ENCODE results near the gene HSD11B2. TPM values are rescaled to one million over a fixed set of nuclear protein-coding genes. Genes with fewer than 3 reads are reported as not detected.

Gene HSD11B2
- total and polyA plus RNA-seq, 4 donors, result 2.6 to 39.8 (median 6.7) TPM

DNA sequence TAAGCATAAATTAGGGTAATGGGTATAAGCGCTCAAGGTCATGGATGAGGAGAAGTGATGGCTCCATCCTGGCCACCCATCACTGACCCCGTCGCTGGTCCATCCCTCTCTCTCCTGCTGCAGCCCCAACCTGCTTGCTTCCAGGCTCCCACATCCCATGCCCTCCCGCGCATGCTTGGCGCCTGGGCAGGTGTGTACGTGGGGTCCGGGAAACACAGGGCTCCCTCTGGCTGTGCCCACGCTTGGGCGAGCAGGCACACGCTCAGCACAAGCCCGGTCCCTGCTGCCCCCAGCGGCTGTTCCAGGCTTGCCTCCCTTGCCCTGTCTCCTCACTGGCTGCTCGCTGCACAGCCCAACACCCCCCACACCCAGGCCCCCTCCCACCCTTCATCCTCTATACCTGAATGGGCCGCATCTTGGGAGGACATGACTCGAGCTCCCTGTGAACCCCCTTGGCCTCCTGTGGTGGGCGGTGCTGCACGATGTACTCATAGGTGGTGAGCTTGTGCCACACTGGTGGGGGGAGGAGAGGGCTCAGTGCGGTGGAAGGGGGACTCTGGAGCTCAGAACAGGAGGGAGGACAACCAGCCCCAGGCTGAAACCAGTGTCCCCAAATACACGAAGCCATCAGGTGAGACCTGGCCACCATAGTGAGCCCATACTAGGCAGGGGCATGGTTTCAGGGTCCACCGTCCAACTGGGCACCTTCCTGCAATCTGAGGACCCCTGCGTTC is 32.9 kb upstream of the HSD11B2 start:
- DNase-seq (no peak), ATAC-seq (ENCODE audit: insufficient read depth, low FRiP score) (no peak)
- peaks cover 0 to 9% (median 4%) of the 10 kb centered on the region in 3 donors for H3K27me3 ChIP-seq (ENCODE audit: control insufficient read depth in 3 of 3, insufficient read depth in 3 of 3, low read length in 2 of 3)
- 82 to 88% methylated on average over 22 of the region's 22 CpGs for WGBS, 2 donors
- peak overlapping the region in 1 of 2 donors; percentile 5 for H3K27ac ChIP-seq (ENCODE audit: low read depth in 1 of 2, low read length in 1 of 2)
- no peak overlapping the region for H3K9ac ChIP-seq (ENCODE audit: insufficient read depth in 1 of 2, low read length in 2 of 2)
- no peak overlapping the region for H3K4me3 ChIP-seq
- no peaks in the 10 kb centered on the region for H3K9me3 ChIP-seq (ENCODE audit: control insufficient read depth in 4 of 4, insufficient read depth in 3 of 4, low read length in 3 of 4)
- TF ChIP-seq, protein P1, sequence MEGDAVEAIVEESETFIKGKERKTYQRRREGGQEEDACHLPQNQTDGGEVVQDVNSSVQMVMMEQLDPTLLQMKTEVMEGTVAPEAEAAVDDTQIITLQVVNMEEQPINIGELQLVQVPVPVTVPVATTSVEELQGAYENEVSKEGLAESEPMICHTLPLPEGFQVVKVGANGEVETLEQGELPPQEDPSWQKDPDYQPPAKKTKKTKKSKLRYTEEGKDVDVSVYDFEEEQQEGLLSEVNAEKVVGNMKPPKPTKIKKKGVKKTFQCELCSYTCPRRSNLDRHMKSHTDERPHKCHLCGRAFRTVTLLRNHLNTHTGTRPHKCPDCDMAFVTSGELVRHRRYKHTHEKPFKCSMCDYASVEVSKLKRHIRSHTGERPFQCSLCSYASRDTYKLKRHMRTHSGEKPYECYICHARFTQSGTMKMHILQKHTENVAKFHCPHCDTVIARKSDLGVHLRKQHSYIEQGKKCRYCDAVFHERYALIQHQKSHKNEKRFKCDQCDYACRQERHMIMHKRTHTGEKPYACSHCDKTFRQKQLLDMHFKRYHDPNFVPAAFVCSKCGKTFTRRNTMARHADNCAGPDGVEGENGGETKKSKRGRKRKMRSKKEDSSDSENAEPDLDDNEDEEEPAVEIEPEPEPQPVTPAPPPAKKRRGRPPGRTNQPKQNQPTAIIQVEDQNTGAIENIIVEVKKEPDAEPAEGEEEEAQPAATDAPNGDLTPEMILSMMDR (IDR thresholded peaks at IDR 0.05; ENCODE audit: control extremely low read depth, extremely low read depth), result no peak
- no peaks in the 10 kb centered on the region for H3K36me3 ChIP-seq (ENCODE audit: control insufficient read depth in 4 of 4, insufficient read depth in 4 of 4, low read length in 4 of 4)
- peaks cover 0 to 44% (median 18%) of the 10 kb centered on the region in 5 donors for H3K4me1 ChIP-seq (ENCODE audit: control insufficient read depth in 5 of 5, insufficient read depth in 5 of 5, low read length in 5 of 5)

- no peak overlapping the region for H3K9ac ChIP-seq (ENCODE audit: insufficient read depth in 1 of 2, low read length in 2 of 2)
Observed at GRCh38 chr16:67398546-67399217, 32.2 kb upstream of the HSD11B2 start.

DNA sequence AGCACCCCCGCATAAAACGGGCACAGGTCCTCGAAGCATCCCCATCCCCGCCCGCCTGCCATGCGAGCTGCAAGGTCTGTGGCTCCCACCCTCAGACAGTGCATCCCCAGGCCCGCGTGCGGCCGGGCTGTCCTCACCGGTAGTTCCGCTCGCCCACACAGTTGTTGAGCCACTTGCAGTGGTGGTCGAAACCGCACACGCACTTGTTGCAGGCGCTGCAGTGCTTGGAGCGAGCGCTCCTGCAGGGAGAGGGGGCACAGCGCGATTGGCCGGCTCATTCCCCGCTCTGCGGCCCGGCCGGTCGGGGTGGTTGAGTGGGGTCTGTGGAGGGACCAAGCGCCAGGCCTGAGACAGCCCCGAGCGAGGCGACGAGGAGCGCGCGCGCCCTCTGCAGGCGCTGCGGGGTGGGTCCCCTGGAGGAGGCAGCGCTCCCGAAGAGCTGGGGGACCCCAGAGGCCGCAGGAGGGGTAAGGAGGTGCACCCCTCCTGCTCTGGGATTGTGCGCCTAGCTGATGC is 31.6 kb upstream of the HSD11B2 start:
- TF ChIP-seq, protein P1 (IDR thresholded peaks at IDR 0.05; ENCODE audit: control extremely low read depth, extremely low read depth), result peak; percentile 52
- H3K9me3 ChIP-seq (ENCODE audit: control insufficient read depth in 4 of 4, insufficient read depth in 3 of 4, low read length in 3 of 4), result no peaks in the 10 kb centered on the region
- ATAC-seq (ENCODE audit: insufficient read depth, low FRiP score) (peak; percentile 37), DNase-seq (peak; percentile 62 to 81 (median 74))
- peaks cover 0 to 37% (median 25%) of the 10 kb centered on the region in 5 donors for H3K4me1 ChIP-seq (ENCODE audit: control insufficient read depth in 5 of 5, insufficient read depth in 5 of 5, low read length in 5 of 5)
- H3K27me3 ChIP-seq (ENCODE audit: control insufficient read depth in 3 of 3, insufficient read depth in 3 of 3, low read length in 2 of 3), result peaks cover 0 to 9% (median 4%) of the 10 kb centered on the region in 3 donors
- no peaks in the 10 kb centered on the region for H3K36me3 ChIP-seq (ENCODE audit: control insufficient read depth in 4 of 4, insufficient read depth in 4 of 4, low read length in 4 of 4)
- H3K4me3 ChIP-seq, result no peak overlapping the region
- no peak overlapping the region for H3K9ac ChIP-seq (ENCODE audit: insufficient read depth in 1 of 2, low read length in 2 of 2)
- no peak overlapping the region for H3K27ac ChIP-seq (ENCODE audit: low read depth in 1 of 2, low read length in 1 of 2)
- WGBS, 2 donors, result 28 to 34% methylated on average over 42 of the region's 42 CpGs

More at GRCh38 chr16:67398546-67399217, 32.2 kb upstream of the HSD11B2 start:
- Histone ChIP-seq H3K4me3 (no peak overlapping the region), H3K27ac (ENCODE audit: low read depth in 1 of 2, low read length in 1 of 2) (no peak overlapping the region), H3K36me3 (ENCODE audit: control insufficient read depth in 4 of 4, insufficient read depth in 4 of 4, low read length in 4 of 4) (no peaks in the 10 kb centered on the region), H3K4me1 (ENCODE audit: control insufficient read depth in 5 of 5, insufficient read depth in 5 of 5, low read length in 5 of 5) (peaks cover 0 to 40% (median 20%) of the 10 kb centered on the region in 5 donors), H3K27me3 (ENCODE audit: control insufficient read depth in 3 of 3, insufficient read depth in 3 of 3, low read length in 2 of 3) (peaks cover 0 to 9% (median 4%) of the 10 kb centered on the region in 3 donors), H3K9me3 (ENCODE audit: control insufficient read depth in 4 of 4, insufficient read depth in 3 of 4, low read length in 3 of 4) (no peaks in the 10 kb centered on the region)
- 91 to 95% methylated on average over 19 of the region's 19 CpGs for WGBS, 2 donors
- no peak for ATAC-seq (ENCODE audit: insufficient read depth, low FRiP score)
- DNase-seq, result no peak
- TF ChIP-seq, protein P1 (IDR thresholded peaks at IDR 0.05; ENCODE audit: control extremely low read depth, extremely low read depth), result no peak
